GM19324 (cell line): ENCODE results near the gene CTBP2.
"Not testable (repeated sequence)": the region's sequence is repeated elsewhere in the genome, so short reads cannot be mapped to it uniquely, and the experiment has no call there.

Source experiments
- ATAC-seq: cut with Tn5 transposase; IDR thresholded peaks from one replicate; pipeline ENCODE4 v1.9.1; 2021; ENCODE audit warnings: mild to moderate bottlenecking, moderate library complexity; ENCODE audit not compliant: unreplicated experiment, low FRiP score

CTBP2 gene

DNA sequence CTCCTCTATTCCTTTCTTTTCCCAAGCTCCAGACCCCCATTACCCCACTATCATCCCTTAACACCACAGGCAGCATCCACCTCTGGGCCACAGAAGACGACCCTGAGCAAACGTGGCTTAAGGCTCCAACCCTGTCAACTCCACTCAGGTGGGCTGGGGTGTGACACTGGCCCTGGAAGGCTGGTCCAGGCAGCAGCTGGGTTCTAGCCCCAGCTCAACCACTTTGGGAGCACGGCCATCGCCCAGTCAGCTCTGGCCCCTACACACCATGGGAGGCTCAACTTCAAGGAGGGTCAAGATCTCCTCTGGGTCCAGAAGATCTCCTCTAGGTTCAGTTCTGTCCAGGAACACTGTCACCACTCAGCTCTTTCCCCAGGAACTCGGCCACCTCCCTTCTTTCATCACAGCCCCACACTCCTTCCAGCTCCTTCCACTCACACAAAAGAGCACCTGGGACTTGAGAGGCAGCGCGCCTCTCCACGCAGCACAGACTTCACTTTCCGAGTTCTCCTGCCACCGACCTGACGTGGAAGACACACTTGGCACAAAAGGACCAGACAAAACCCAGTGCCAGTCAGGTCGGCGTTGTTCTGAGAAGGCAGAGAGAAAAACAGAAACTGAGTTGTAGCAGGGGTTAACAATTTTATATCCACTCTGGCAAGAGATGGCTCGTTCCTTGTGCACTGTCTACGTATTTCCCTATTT, 84.1 kb downstream of the CTBP2 start:
- ATAC-seq = no peak

DNA sequence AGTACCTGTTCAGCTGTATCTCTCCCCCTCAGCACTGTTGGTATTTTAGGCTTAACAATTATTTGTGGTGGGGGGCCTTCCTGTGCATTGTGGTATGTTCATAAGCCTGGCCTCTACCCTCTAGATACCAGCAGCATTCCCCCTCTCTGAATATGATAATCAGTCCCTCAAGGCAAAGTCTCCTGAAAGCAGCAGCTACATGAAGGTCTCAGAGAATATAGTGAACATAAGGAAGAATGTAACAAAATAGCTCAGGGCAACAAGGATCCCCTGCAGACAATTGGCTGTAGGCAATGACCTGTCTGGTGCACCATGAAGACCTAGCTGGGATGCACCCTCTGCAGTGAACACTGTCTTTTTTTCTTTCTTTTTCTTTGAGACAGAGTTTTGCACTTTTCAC, 86.4 kb downstream of the CTBP2 start:
- ATAC-seq = no peak

GRCh38 chr10:125072794-125073193, 87.6 kb downstream of the CTBP2 start:
- no peak for ATAC-seq

DNA sequence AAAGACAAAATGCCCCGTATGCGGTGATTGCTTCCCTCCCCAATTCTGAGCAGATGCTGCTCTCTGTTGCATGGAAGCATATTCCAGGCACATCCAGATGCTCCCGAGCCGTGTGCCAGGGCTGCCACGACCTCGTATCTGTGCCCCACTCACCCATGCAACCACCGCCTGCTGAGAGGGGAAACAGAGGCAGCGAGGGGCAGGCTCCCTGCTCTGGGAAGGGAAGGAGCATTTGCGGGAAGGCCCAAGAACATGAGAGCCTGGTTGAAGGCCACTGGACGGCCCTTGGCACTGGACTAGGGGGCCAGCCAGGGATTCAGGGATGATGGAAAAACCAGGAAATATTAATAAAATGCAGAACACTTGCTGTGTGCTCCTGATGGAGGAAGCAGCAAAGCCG, 89.4 kb downstream of the CTBP2 start:
- no peak for ATAC-seq

- ATAC-seq = no peak
These were observed 92.0 kb downstream of the CTBP2 start for GRCh38 chr10:125068406-125068805.

DNA sequence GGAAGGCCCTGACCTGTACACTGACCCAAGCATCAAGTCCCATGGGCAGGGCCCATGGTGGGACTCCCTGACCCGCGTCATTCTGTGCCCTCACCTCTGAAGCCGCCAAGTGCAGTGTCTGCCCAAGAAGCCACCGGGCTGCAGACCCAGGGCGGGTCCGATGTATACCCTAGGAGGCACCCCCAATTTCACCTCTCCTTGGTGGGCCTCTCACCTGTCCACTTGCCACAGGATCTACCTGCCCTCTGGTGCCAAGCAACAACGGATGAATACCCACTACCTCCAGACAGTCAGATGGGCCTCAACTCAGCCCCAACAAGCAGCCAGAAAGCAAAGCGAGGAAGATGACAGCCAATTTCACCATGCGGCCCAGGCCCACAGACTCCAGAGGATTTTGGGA, 92.6 kb downstream of the CTBP2 start:
- no peak for ATAC-seq

- no peak for ATAC-seq
These were observed 93.5 kb downstream of the CTBP2 start for GRCh38 chr10:125066764-125067450.

- ATAC-seq = peak; percentile 98
These were observed 95.5 kb downstream of the CTBP2 start for GRCh38 chr10:125064681-125065492.

DNA sequence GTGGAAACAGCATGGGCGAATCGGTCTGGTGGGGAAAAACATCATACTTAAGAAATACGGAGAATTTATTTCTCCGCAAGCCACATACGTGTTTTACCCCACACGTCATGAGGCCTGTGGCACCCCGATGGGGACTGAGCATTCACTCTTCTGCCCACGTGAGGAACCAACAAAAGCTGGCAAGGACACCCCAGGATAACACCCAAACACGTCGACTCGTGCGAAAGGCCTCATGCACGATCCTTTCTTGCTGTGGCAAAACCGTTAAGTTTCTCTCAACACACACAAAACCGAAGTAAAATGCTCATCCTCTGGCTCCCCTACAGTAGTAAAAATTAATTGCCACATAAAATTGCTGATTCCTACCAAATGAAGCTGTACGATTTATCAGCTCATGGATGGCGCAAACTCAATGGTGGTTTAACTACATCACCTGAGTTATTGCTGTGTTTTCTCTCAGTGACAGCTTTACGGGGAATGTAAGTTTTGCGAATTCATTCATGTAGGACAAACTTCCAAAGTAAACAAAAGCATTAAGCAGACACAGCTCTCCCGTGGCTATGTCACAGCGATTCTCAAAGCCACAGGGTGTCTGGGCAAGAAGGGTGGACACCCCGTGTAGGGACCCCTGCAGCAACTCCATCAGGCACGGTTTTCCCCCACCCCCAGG, 97.0 kb downstream of the CTBP2 start:
- ATAC-seq = no peak

- no peak for ATAC-seq
These were observed 97.5 kb downstream of the CTBP2 start for GRCh38 chr10:125062914-125063230.

DNA sequence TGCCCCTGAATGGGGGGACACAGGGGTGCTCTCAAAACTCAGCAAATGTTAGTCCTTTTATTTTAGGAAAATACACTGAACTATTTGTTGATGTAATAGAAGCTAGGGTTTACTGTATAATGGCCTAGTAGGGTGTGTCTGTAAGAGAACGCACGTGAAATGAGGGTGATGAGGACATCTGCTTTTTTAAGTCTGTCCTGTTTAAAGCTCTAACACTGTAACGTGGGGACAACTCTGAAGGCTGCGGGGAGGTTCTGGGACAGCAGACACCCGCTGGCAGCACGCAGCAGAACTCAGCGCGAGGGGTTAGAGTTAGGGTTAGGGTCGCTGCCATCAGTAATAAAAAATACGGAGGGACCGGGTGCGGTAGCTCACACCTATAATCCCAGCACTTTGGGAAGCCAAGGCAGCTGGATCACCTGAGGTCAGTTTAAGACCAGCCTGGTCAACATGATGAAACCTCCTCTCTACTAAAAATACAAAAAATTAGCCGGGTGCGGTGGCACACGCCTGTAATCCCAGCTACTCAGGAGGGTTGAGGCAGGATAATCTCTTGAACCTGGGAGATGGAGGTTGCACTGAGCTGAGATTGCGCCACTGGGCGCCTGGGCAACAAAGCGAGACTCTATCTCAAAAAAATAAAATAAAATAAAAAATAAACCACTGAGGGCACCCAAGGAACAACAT, 98.0 kb downstream of the CTBP2 start:
- no peak for ATAC-seq

- no peak for ATAC-seq
These were observed 98.7 kb downstream of the CTBP2 start for GRCh38 chr10:125061557-125062226.

DNA sequence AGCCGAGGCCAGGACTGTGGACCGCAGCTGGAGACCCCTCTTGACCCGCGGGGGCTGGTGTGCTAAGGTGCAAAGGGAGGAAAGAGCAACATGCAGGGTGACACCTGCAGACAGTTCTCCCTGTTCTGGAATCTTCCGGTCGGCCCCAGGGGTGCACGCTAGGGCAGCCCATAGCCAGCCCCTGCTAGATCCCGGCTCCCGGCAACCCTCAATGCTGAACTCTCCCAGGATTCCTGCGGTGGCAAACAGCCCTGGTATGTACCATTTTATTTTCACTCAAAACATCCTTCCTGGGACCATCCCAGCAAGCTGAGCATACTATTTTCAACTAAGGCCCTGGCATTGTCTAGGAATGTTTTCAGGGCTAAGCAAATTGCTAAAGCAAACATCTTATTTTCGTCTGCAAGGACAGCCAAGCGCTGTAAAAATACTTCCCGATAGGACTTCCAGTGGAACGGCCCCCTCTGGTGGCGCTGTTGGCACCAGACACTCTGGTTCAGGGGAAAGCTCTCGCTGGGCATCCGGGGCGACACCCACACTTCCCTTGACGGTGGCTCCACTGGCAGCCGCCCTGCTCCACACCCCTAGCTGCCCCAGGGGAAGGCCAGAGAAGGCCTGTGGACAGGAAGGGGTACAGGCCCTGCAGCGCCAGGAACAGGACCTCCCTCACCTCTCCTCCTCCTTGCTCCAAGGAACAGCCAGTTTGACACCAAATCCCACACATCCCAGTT, 99.4 kb downstream of the CTBP2 start:
- ATAC-seq = no peak

- no peak for ATAC-seq
These were observed 99.9 kb downstream of the CTBP2 start for GRCh38 chr10:125060482-125060825.

DNA sequence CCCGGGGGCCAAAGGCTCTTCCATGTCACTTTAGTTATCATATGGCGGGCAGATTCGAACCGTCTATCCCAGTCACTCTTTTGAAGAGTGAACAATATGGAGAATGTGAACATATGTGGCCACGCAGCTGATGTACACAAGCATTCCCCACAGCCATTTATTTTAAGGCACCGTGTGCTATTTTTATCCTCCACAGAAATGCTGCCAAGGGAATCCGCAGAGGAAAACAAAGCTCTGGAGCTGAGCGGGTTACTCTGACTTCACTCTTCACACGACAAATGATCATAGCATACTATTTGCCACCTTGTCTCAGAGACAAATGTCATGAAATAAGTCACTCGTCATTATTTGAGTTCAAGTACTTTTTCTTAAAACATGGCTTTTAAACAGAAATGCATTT, 100.3 kb downstream of the CTBP2 start:
- no peak for ATAC-seq

DNA sequence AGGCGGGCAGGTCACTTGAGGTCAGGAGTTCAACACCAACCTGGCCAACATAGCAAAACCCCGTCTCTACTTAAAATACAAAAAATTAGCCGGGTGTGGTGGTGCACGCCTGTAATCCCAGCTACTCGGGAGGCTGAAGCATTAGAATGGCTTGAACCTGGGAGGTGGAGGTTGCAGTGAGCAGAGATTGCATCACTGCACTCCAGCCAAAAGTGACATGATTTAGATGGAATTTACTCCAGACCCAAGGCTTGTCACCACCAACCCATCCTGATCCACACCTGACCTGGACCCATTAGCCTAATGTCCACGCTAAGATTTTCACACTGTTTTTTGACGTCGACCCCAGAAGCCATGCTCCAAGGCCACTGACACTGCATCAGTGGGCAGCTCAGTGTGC, 101.0 kb downstream of the CTBP2 start:
- ATAC-seq = not testable (repeated sequence)

DNA sequence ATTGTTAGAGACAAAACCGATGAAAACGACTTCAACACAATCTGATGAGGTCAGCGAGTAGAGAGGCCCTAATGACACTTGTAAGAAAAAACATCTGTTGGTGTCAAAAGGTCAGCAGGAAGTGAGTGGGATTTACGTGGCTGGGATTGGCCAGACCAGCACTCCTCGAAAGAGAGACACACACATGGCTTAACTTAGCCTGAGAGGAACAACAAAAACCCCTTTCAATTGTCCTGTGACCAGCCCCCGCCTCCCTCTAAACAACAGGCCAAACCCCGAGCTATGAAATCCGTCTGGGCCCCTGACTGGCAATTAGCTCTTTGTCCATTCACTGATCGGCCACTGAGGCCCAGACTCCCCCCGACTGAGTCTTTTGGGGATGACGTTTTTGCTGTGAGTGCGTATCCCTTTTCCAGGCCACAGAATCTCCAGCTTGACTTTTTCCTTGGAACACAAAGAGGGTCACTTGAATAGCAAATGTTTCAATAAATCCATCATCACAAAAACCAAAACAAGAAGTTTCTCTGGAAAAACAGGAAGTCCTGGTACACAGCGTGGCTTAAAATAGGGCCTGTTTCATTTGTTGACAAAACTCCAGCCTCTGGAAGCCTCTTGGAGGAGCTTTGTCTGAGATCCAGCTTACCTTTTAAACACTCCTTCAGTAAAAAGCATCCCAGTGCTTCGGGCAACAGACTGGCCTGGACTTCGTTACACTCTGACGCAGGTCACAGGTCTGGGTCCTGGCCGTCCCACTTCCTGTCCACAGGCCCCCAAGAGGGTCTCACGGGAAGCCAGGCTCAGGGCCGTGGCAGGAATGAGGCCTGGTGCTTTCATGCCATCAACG, 103.0 kb downstream of the CTBP2 start:
- no peak for ATAC-seq
